Measurements from ENCODE around the gene ABCC11.

ABCC11 gene

DNA sequence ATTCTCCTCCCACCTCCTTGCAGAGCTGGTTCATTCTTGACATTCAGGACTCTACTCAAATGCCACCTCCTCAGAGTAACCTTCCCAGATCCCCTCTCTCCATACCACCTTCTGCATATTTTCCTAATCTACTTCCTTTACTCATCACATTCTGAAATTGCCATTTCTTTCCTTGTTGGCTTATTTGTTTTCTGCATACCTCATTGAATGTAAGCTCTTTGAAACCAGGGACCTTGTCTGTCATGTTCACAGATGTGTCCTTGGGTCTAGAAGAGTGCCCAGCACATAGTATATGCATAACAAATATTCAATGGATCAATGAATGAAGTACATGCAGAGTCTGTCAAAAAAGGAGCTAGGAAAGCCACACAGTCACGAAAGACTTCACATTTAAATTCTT lies 11.1 kb downstream of the ABCC11 start:
- in situ Hi-C loops (cut with HindIII; ENCODE audit: low pct_unique_long_range_greater_than_20kb, low sequenced_read_pairs), result no loop called here
- TF ChIP-seq JUND (IDR thresholded peaks at IDR 0.05; ENCODE audit: low read depth), result no peak
- DNase-seq (ENCODE audit: low read depth in 1 of 2, low spot score in 1 of 2), result no peak

DNA sequence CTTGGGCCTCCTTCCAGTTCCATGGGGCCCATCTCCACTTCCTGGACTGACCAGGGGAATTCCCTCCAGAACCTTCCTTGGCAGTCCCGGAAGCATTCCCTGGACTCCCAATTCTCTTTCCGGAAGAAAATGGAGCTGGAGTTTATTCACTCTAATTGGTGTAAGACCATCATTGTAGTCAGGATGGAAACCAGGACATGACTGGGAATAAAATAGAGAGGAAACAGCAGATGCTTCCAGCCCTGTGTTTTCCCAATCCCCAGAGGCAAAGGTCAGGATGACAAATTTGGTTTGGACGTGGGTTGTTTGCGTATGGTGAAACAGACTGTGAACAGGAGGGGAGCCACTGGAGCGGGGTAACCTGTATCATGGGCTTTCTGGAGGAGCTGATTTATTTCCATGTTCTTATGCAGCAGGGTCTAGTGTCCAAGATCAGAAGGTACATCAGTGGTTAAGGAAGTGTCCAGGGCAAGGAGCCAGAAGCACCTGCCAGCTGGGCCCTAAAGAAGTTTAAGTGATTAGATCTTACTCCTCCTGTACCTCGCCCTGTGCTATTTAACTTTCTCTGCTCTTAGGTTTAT lies 11.7 kb downstream of the ABCC11 start:
- in situ Hi-C loops (cut with HindIII; ENCODE audit: low pct_unique_long_range_greater_than_20kb, low sequenced_read_pairs), result no loop called here
- TF ChIP-seq JUND (IDR thresholded peaks at IDR 0.05; ENCODE audit: low read depth), result peak; percentile 50; the same call in 1 of the 2 replicates
- DNase-seq (ENCODE audit: low read depth in 1 of 2, low spot score in 1 of 2), result peak in 1 of 2 experiments; percentile 95

DNA sequence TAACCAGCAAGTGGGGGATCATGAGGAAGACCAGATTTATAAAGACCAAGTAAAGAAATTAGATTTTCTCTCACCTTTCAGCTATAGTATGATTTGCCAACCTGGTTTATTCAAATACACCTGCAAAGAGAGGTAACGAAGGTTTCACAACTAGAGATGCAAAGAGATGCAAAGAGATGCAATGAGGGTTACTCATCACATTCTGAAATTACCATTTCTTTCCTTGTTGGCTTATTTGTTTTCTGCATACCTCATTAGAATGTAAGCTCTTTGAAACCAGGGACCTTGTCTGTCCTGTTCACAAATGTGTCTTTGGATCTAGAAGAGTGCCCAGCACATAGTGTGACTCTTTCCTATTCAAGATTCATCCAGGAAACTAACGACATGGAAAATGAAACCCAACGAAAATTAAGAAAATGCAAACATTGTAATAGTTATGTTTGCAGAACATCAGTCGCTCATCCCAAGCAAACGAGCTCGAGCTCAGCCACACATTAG lies 12.2 kb downstream of the ABCC11 start:
- peak in 1 of 2 experiments; percentile 80 for DNase-seq (ENCODE audit: low read depth in 1 of 2, low spot score in 1 of 2)
- in situ Hi-C loops (cut with HindIII; ENCODE audit: low pct_unique_long_range_greater_than_20kb, low sequenced_read_pairs), result no loop called here
- TF ChIP-seq JUND (IDR thresholded peaks at IDR 0.05; ENCODE audit: low read depth), result no peak

DNA sequence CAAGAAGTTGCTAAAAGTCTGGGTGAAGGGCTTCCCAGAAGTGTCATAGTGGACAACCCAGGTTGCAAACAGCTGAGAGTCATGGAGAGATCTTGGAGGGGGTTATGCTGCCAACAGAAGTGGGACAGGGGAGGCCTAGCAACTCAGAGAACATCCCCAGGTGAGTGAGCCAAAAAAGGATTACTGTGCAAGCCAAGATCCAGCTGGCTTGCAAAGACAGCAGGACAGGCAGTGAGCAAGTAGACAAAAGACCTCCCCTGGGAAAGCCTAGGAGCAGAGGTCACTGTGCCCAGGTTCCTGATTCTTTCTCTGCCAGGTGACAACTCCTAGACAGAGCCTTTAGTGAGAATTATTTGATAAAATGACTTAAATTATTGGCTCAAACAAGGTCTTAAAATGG lies 12.7 kb downstream of the ABCC11 start:
- no peak for TF ChIP-seq JUND (IDR thresholded peaks at IDR 0.05; ENCODE audit: low read depth)
- in situ Hi-C loops (cut with HindIII; ENCODE audit: low pct_unique_long_range_greater_than_20kb, low sequenced_read_pairs), result no loop called here

DNA sequence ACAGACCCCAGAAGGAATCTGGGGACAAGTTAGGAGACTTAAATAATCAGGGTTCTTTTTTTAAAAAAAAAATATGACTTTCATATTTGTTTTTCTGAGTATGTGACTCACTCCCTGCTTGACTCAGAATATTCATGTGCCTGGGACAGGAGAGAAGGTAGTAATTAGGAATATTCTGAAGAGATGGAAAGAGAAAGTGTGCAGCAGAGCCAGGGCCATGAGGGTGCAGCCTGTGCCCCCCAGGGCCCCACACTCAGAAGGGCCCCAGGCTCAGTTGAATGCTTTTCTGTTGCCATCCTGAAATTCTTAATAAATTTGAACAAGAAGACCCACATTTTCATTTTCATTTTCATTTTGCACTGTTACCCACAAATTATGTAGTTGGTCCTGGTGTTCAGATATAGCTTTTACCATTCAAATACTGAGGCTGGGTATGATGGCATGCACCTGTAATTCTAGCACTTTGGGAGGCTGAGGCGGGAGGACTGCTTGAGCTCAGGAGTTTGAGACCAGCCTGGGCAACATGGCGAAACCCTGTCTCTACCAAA lies 14.8 kb downstream of the ABCC11 start:
- no peak for TF ChIP-seq JUND (IDR thresholded peaks at IDR 0.05; ENCODE audit: low read depth)
- no peak for DNase-seq (ENCODE audit: low read depth in 1 of 2, low spot score in 1 of 2)
- in situ Hi-C loops (cut with HindIII; ENCODE audit: low pct_unique_long_range_greater_than_20kb, low sequenced_read_pairs), result no loop called here

More for the DNA sequence above, 12.7 kb downstream of the ABCC11 start:
- peak in 1 of 2 experiments; percentile 73 for DNase-seq (ENCODE audit: low read depth in 1 of 2, low spot score in 1 of 2)

DNA sequence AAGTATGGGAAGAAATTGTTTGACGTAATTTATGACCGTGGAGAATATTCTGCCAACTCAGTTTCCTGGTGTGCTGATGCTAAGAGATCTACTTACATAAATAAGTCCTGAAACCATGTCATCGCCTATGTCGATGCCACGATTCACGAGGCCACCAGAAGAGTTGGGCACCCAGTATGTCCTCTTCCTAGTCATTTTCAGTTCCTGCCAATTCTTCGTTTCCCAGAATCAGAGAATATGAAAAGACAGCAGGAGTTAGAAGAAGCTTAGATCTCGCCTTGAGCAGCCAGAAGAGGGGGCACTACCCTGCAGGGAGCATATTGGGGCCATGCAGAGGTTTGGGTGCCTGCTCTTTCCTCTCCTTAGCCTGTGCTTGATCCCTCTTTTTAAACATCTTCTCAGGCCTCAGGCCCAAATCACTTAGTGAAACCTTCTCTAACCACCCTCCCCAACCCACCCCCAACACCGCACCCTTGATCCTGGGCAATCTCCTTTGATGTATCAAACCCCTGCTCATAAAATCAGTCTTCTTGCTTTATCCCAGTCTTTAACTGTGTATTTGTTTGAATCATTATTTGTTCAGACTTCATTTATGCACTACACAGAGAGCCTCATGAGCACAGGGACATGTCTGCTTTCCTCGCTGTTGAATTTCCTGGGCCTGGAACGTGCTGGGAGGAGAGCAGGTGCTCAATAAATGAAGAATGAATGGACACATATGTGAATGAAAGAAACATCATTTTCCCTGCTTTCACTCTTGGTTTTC lies 15.4 kb downstream of the ABCC11 start:
- in situ Hi-C loops (cut with HindIII; ENCODE audit: low pct_unique_long_range_greater_than_20kb, low sequenced_read_pairs), result no loop called here
- peak in 1 of 2 experiments; percentile 69 for DNase-seq (ENCODE audit: low read depth in 1 of 2, low spot score in 1 of 2)
- no peak for TF ChIP-seq JUND (IDR thresholded peaks at IDR 0.05; ENCODE audit: low read depth)

DNA sequence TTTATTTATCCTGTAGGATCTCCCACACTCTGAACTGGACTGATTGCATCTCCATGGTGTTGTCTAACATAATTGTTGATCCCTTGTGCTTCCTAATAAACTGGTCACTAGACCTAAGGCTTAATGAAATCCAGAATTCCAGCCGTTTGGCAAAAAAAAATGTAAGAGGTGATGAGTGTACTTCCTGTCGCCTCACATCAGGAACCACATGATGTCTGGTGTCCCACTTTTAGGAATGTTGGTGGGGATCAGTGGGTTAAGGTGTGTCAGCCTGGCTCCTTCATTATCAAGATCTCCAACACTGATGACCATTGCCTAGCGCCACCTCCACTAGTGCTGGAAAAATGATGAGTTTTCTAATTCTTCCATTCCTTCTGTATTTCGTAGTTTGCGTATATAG lies 21.9 kb downstream of the ABCC11 start:
- no peak for TF ChIP-seq JUND (IDR thresholded peaks at IDR 0.05; ENCODE audit: low read depth)
- DNase-seq (ENCODE audit: low read depth in 1 of 2, low spot score in 1 of 2), result no peak
- in situ Hi-C loops (cut with HindIII; ENCODE audit: low pct_unique_long_range_greater_than_20kb, low sequenced_read_pairs), result no loop called here

DNA sequence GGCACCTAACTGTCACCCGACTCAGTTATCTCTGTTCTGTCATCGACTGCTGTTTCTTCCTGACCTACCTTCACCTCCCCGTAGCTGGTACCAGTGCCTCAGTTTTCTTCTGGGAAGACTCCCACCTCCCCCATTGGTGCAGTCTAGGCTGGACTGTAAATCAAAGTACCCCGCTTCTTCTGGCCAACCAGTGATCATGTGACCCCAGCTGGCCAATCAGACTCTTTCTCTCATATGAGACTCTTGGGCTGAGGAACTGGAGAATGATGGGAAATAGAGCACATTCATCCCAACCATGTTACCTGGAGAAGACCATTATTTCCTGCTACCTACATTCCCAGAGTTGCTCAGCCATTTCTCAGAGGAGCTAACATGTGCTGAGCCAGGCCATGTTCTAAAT lies 23.8 kb downstream of the ABCC11 start:
- no peak for DNase-seq (ENCODE audit: low read depth in 1 of 2, low spot score in 1 of 2)
- in situ Hi-C loops (cut with HindIII; ENCODE audit: low pct_unique_long_range_greater_than_20kb, low sequenced_read_pairs), result no loop called here
- no peak for TF ChIP-seq JUND (IDR thresholded peaks at IDR 0.05; ENCODE audit: low read depth)

DNA sequence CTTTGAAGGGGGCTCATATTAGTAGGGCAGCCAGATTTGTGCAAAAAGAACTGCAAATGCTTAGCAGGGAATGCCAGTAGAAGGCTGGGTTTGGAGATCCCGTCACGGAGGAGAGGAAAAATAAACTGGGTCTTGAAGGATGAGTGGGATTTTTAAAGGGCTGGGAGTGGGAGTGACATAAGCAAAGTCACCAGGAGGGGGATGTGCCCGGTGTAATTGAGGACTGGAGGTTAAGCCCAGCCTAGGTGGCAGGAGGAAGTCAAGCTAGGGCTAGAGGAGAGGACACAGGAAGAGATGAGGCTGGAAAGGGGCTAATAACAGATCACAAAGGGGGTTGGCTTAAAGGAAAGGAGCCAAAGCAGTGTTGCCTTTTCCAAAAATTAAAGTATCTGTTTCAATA lies 26.4 kb downstream of the ABCC11 start:
- in situ Hi-C loops (cut with HindIII; ENCODE audit: low pct_unique_long_range_greater_than_20kb, low sequenced_read_pairs), result no loop called here
- TF ChIP-seq JUND (IDR thresholded peaks at IDR 0.05; ENCODE audit: low read depth), result no peak
- no peak for DNase-seq (ENCODE audit: low read depth in 1 of 2, low spot score in 1 of 2)

DNA sequence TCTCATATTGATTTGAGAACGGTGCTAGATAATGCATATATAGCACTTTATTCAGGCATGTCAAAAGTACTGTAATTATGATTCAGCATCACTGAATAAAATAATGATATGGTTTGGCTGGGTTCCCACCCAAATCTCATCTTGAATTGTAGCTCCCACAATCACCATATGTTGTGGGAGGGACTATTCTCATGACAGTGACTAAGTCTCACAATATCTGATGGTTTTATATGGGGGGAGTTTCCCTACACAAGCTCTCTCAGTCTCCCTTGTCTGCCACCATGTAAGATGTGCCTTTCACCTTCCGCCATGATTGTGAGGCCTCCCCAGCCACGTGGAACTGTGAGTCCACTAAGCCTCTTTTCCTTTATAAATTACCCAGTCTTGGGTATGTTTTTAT lies 28.9 kb downstream of the ABCC11 start:
- no peak for TF ChIP-seq JUND (IDR thresholded peaks at IDR 0.05; ENCODE audit: low read depth)
- no peak for DNase-seq (ENCODE audit: low read depth in 1 of 2, low spot score in 1 of 2)
- in situ Hi-C loops (cut with HindIII; ENCODE audit: low pct_unique_long_range_greater_than_20kb, low sequenced_read_pairs), result no loop called here

DNA sequence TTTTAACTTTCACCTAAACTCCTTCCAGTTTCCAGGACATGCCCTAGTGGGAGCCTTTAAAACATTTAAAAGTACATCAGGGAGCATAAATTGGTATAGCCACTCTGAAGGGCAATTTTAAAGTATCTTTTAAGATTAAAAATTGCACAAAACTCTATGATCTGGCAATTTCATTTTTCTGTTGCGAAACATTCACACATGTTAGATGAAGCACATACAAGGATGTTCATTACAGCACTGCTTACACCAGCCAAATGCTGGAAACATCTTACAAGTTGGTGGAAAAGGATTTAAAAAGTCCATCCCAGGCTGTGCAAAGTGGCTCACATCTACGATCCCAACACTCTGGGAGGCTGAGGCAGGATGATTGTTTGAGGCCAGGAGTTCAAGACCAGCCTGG lies 29.6 kb downstream of the ABCC11 start:
- in situ Hi-C loops (cut with HindIII; ENCODE audit: low pct_unique_long_range_greater_than_20kb, low sequenced_read_pairs), result no loop called here
- DNase-seq (ENCODE audit: low read depth in 1 of 2, low spot score in 1 of 2), result no peak
- no peak for TF ChIP-seq JUND (IDR thresholded peaks at IDR 0.05; ENCODE audit: low read depth)

DNA sequence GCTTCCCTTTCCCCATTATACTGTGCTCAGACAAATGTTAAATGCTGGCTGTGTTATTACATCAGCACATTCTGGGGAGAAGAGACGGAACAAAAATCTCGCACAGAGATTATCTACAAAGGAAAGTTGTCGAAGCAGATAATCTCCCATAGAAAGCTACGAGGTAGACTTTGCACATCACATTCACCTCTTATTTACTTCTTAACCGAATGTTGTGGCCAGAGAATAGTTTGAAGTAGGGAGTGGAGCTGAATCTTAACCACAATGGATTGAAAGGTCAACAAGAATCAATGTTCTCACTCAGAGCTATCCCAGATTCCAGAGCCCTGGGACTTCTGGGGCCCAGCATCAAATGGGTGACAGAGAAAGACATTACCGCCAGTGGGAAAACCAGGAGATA lies 31.6 kb downstream of the ABCC11 start:
- TF ChIP-seq JUND (IDR thresholded peaks at IDR 0.05; ENCODE audit: low read depth), result no peak
- in situ Hi-C loops (cut with HindIII; ENCODE audit: low pct_unique_long_range_greater_than_20kb, low sequenced_read_pairs), result no loop called here
- no peak for DNase-seq (ENCODE audit: low read depth in 1 of 2, low spot score in 1 of 2)

DNA sequence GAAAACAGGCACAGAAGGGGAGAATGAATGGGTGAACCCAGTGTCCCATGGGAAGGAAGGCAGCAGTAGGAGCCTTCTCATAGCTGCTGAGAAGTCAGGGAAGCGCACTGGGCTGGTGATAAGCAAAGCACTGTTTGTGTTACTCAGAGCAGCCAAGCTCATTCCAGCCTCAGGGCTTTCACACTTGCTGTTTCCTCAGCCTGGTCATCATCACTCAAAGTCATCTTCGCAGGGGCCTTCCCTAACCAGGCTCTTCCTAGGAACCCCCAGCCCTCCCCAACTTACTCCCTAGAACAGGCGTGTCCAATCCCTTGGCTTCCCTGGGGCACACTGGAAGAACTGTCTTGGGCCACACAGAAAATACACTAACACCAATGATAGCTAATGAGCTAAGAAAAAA lies 35.3 kb downstream of the ABCC11 start:
- no peak for DNase-seq (ENCODE audit: low read depth in 1 of 2, low spot score in 1 of 2)
- in situ Hi-C loops (cut with HindIII; ENCODE audit: low pct_unique_long_range_greater_than_20kb, low sequenced_read_pairs), result no loop called here
- TF ChIP-seq JUND (IDR thresholded peaks at IDR 0.05; ENCODE audit: low read depth), result no peak

Data from T47D (cell line).